Liver (tissue), 3 donors: Measurements from ENCODE around the gene SEMA5A.

Source experiments
- FOXA1 ChIP-seq: IDR thresholded peaks from 2 replicates; pipeline ENCODE4 v1.6.1; 2016; ENCODE audit warnings: antibody characterized with exemption
- GABPA ChIP-seq, 2 donors: IDR thresholded peaks in 1 of 2; conservative IDR thresholded peaks in 1 of 2; 2 replicates each; pipeline ENCODE4 v1.6.1; 2016; ENCODE audit warnings: antibody characterized with exemption in 2 of 2, mild to moderate bottlenecking in 1 of 2, moderate library complexity in 1 of 2
- JUND ChIP-seq, 2 donors: IDR thresholded peaks; 2 replicates each; pipeline ENCODE4 v1.6.1; 2016; ENCODE audit warnings: antibody characterized with exemption in 2 of 2
- NR2F2 ChIP-seq: IDR thresholded peaks from 2 replicates; pipeline ENCODE4 v1.6.1; 2016; ENCODE audit warnings: antibody characterized with exemption
- RAD21 ChIP-seq, 2 donors: IDR thresholded peaks; 2 replicates each; pipeline ENCODE4 v1.6.1; 2016; ENCODE audit warnings: antibody characterized with exemption in 2 of 2, mild to moderate bottlenecking in 2 of 2
- RXRA ChIP-seq, 2 donors: IDR thresholded peaks; 2 replicates each; pipeline ENCODE4 v1.6.1; 2017 to 2018; ENCODE audit warnings: antibody characterized with exemption in 2 of 2, mild to moderate bottlenecking in 1 of 2
- TAF1 ChIP-seq: conservative IDR thresholded peaks from 2 replicates; pipeline ENCODE4 v1.6.1; 2016; ENCODE audit warnings: antibody characterized with exemption, mild to moderate bottlenecking
- TF ChIP-seq, protein P1 (sequence below): fragments of 150-350 bp; IDR thresholded peaks from 2 replicates; pipeline ENCODE4 v1.5.1; 2017; ENCODE audit warnings: improper control_type of control experiment, low read depth, low read length; ENCODE audit not compliant: missing input control
- TF ChIP-seq, protein P2 (sequence below): IDR thresholded peaks from 2 replicates; pipeline ENCODE4 v1.6.1; 2016; ENCODE audit warnings: antibody characterized with exemption
- TF ChIP-seq, protein P3 (sequence below): IDR thresholded peaks from 2 replicates; pipeline ENCODE4 v1.6.1; 2016; ENCODE audit warnings: antibody characterized with exemption, mild to moderate bottlenecking
- TF ChIP-seq, protein P4 (sequence below): IDR thresholded peaks from 2 replicates; pipeline ENCODE4 v1.6.1; 2016; ENCODE audit warnings: antibody characterized with exemption
- donor health status: healthy.
- donor health status: healthy.

DNA sequence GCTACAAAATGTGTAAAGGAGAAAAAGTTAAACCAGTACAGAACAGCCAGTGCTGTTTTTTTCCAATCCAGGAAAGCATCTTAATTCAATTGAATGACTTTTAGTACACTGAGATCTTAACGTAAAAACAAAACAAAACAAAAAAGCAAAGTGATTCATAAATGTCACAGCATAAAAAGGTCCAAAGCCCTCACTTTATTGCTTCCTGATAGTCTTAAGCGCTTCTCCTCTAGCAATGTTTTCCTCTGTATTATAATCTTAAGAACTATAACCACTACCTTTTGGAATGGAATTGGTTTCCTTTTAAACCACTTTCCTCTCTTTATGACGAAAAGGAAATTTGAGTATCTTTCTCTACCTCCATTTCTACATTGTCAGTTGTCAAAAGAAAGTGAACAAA lies 91.4 kb downstream of the SEMA5A start:
- TF ChIP-seq TAF1 (no peak), NR2F2 (no peak), FOXA1 (no peak), RAD21 (IDR thresholded peaks at IDR 0.05) (no peak), JUND (IDR thresholded peaks at IDR 0.05) (no peak), GABPA (IDR thresholded peaks at IDR 0.05 in 1 of 2, conservative IDR thresholded peaks at IDR 0.05 in 1 of 2) (no peak), RXRA (IDR thresholded peaks at IDR 0.05) (no peak)
- TF ChIP-seq, protein P1, sequence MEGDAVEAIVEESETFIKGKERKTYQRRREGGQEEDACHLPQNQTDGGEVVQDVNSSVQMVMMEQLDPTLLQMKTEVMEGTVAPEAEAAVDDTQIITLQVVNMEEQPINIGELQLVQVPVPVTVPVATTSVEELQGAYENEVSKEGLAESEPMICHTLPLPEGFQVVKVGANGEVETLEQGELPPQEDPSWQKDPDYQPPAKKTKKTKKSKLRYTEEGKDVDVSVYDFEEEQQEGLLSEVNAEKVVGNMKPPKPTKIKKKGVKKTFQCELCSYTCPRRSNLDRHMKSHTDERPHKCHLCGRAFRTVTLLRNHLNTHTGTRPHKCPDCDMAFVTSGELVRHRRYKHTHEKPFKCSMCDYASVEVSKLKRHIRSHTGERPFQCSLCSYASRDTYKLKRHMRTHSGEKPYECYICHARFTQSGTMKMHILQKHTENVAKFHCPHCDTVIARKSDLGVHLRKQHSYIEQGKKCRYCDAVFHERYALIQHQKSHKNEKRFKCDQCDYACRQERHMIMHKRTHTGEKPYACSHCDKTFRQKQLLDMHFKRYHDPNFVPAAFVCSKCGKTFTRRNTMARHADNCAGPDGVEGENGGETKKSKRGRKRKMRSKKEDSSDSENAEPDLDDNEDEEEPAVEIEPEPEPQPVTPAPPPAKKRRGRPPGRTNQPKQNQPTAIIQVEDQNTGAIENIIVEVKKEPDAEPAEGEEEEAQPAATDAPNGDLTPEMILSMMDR, result no peak
- TF ChIP-seq, protein P2, sequence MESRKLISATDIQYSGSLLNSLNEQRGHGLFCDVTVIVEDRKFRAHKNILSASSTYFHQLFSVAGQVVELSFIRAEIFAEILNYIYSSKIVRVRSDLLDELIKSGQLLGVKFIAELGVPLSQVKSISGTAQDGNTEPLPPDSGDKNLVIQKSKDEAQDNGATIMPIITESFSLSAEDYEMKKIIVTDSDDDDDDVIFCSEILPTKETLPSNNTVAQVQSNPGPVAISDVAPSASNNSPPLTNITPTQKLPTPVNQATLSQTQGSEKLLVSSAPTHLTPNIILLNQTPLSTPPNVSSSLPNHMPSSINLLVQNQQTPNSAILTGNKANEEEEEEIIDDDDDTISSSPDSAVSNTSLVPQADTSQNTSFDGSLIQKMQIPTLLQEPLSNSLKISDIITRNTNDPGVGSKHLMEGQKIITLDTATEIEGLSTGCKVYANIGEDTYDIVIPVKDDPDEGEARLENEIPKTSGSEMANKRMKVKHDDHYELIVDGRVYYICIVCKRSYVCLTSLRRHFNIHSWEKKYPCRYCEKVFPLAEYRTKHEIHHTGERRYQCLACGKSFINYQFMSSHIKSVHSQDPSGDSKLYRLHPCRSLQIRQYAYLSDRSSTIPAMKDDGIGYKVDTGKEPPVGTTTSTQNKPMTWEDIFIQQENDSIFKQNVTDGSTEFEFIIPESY, result no peak
- TF ChIP-seq, protein P3, sequence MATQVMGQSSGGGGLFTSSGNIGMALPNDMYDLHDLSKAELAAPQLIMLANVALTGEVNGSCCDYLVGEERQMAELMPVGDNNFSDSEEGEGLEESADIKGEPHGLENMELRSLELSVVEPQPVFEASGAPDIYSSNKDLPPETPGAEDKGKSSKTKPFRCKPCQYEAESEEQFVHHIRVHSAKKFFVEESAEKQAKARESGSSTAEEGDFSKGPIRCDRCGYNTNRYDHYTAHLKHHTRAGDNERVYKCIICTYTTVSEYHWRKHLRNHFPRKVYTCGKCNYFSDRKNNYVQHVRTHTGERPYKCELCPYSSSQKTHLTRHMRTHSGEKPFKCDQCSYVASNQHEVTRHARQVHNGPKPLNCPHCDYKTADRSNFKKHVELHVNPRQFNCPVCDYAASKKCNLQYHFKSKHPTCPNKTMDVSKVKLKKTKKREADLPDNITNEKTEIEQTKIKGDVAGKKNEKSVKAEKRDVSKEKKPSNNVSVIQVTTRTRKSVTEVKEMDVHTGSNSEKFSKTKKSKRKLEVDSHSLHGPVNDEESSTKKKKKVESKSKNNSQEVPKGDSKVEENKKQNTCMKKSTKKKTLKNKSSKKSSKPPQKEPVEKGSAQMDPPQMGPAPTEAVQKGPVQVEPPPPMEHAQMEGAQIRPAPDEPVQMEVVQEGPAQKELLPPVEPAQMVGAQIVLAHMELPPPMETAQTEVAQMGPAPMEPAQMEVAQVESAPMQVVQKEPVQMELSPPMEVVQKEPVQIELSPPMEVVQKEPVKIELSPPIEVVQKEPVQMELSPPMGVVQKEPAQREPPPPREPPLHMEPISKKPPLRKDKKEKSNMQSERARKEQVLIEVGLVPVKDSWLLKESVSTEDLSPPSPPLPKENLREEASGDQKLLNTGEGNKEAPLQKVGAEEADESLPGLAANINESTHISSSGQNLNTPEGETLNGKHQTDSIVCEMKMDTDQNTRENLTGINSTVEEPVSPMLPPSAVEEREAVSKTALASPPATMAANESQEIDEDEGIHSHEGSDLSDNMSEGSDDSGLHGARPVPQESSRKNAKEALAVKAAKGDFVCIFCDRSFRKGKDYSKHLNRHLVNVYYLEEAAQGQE, result no peak
- TF ChIP-seq, protein P4, sequence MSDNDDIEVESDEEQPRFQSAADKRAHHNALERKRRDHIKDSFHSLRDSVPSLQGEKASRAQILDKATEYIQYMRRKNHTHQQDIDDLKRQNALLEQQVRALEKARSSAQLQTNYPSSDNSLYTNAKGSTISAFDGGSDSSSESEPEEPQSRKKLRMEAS, result no peak
